HG02763 (cell line): ENCODE results near the gene ADARB2.

Source experiments
- ATAC-seq: cut with Tn5 transposase; IDR thresholded peaks from one replicate; pipeline ENCODE4 v1.9.1; 2021; ENCODE audit warnings: mild to moderate bottlenecking, moderate library complexity; ENCODE audit not compliant: unreplicated experiment

ADARB2 gene

GRCh38 chr10:1531883-1532597 is 205.3 kb downstream of the ADARB2 start:
- ATAC-seq, result no peak

- no peak for ATAC-seq
Observed at GRCh38 chr10:1530871-1531517, 206.3 kb downstream of the ADARB2 start.

- no peak for ATAC-seq
Observed at GRCh38 chr10:1529806-1530413, 207.4 kb downstream of the ADARB2 start.

- ATAC-seq, result no peak
Observed at GRCh38 chr10:1527951-1528350, 209.4 kb downstream of the ADARB2 start.

GRCh38 chr10:1526436-1527055 is 210.8 kb downstream of the ADARB2 start:
- no peak for ATAC-seq

- ATAC-seq, result no peak
Observed at GRCh38 chr10:1525354-1526162, 211.8 kb downstream of the ADARB2 start.

GRCh38 chr10:1524540-1524939 is 212.8 kb downstream of the ADARB2 start:
- no peak for ATAC-seq

- ATAC-seq, result no peak
Observed at GRCh38 chr10:1523221-1523620, 214.1 kb downstream of the ADARB2 start.

GRCh38 chr10:1522237-1522636 is 215.1 kb downstream of the ADARB2 start:
- no peak for ATAC-seq

GRCh38 chr10:1521741-1522140 is 215.6 kb downstream of the ADARB2 start:
- no peak for ATAC-seq

- ATAC-seq, result no peak
Observed at GRCh38 chr10:1520909-1521565, 216.3 kb downstream of the ADARB2 start.

GRCh38 chr10:1519391-1519790 is 217.9 kb downstream of the ADARB2 start:
- ATAC-seq, result no peak

- no peak for ATAC-seq
Observed at GRCh38 chr10:1517684-1518083, 219.6 kb downstream of the ADARB2 start.

GRCh38 chr10:1516492-1517165 is 220.7 kb downstream of the ADARB2 start:
- no peak for ATAC-seq

- no peak for ATAC-seq
Observed at GRCh38 chr10:1515780-1516491, 221.4 kb downstream of the ADARB2 start.

- no peak for ATAC-seq
Observed at GRCh38 chr10:1515121-1515779, 222.1 kb downstream of the ADARB2 start.

GRCh38 chr10:1514681-1515080 is 222.6 kb downstream of the ADARB2 start:
- no peak for ATAC-seq

- no peak for ATAC-seq
Observed at GRCh38 chr10:1513221-1513620, 224.1 kb downstream of the ADARB2 start.
